ENCODE data around the gene LCP1.

Gene LCP1

GRCh38 chr13:46131705-46132104 lies 50.3 kb downstream of the LCP1 start:
- no peak for DNase-seq (ENCODE audit: low read depth in 2 of 2, low spot score in 1 of 2)

DNA sequence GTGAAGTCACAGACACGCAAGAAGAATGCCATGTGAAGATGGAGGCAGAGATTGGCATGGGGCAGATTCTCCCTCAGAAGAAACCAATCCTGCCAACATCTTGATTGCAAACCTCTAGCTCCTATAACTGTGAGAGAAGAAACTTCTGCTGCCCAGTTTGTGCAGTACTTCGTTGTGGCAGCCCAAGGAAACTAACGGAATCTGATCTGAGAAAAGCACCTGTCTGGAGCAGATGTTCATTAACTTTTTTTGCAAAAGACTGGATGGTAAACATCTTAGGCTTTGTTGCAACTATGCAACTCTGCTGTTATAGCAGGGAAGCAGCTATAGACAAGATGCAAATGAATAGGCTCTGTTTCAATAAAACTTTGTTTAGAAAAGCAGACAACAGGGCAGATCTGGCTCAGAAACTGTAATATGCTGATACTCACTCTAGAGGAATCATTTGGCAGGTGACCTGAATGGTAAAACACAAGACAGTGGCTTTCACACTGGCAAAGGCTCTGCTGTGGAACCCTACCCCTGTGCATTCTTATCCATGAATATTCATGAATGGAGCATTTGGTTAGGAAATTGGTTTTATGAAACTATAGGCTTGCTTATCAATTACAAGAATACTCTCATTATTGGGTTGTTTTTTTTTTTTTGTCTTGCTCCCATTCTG lies 51.9 kb downstream of the LCP1 start:
- no peak for DNase-seq (ENCODE audit: low read depth in 2 of 2, low spot score in 1 of 2)

DNA sequence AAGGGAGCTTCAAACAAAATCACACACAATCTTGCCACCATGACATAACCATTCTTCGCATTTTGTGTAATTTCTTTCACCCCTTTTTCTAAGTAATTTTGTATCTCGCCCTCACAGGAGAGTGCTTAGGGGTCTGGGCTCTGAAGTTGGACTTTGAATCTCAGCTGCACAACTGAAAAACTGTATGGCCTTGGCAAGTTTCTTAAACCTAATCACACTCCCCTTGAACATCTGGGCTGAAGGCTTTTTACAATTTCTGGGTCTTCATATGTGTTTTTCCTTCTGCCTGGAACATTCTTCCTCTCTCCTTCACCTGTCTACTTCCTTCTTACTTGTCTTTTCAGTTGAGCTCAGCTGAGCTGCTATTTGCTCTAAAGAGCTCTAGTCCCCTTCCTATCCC lies 52.9 kb downstream of the LCP1 start:
- no peak for DNase-seq (ENCODE audit: low read depth in 2 of 2, low spot score in 1 of 2)

GRCh38 chr13:46127358-46128023 lies 54.5 kb downstream of the LCP1 start:
- DNase-seq (ENCODE audit: low read depth in 2 of 2, low spot score in 1 of 2): no peak

DNA sequence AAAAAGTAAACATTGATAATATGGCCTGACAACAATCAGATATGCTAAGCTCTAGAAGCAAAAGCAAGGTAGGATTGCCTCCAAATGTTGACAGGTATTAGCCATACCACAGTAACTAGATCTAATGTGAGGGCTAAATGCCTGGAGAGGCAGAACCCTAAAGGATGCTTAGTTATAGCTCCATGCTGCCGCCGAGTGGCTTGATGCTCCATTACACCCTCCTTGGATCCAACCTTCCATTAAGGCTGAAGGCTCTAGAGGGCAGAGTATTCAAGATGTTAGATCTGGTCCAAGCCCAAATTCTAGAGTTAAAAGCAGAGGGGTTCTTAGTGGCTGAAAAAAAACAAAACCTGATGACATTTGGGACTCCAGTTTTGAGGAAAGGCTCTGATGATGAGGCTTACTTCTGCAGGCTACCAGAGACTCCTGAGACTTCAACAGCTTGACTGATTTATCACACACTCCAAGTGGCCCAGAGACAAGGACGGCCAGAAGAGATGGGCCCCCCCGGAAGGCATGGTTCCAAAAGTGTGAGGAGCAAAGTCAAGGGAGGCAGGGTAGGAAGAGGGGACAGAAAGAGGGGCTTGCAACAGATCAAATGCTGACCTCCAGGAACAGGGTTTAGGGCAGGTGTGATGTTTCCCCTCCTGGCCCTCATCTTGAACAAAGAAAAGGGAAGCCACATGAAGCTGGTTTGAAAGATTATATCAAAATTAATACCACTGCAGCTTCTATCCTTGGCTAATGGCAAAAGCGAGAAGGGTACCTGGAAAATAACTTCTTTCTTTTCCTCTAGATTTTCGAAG lies 55.2 kb downstream of the LCP1 start:
- DNase-seq (ENCODE audit: low read depth in 2 of 2, low spot score in 1 of 2): peak; percentile 21 to 31

DNA sequence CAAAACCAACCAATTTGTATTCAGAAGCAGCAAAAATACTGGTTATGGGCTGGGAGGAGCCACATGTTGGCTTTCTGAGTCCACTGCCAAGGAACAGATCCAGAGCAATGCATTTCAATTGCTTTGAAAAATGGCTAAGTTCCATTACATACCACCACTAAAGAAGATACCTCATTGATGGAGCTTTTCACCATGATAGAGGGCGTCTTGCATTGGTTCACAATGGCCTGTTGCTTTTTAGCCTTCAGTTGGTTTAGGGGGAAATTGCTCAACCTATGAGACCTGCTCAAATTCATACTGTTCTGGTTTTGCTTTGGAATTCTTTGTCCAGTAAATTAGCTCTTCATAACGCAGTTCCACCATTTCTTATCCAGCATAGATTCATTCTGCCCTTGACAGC lies 55.9 kb downstream of the LCP1 start:
- no peak for DNase-seq (ENCODE audit: low read depth in 2 of 2, low spot score in 1 of 2)

DNA sequence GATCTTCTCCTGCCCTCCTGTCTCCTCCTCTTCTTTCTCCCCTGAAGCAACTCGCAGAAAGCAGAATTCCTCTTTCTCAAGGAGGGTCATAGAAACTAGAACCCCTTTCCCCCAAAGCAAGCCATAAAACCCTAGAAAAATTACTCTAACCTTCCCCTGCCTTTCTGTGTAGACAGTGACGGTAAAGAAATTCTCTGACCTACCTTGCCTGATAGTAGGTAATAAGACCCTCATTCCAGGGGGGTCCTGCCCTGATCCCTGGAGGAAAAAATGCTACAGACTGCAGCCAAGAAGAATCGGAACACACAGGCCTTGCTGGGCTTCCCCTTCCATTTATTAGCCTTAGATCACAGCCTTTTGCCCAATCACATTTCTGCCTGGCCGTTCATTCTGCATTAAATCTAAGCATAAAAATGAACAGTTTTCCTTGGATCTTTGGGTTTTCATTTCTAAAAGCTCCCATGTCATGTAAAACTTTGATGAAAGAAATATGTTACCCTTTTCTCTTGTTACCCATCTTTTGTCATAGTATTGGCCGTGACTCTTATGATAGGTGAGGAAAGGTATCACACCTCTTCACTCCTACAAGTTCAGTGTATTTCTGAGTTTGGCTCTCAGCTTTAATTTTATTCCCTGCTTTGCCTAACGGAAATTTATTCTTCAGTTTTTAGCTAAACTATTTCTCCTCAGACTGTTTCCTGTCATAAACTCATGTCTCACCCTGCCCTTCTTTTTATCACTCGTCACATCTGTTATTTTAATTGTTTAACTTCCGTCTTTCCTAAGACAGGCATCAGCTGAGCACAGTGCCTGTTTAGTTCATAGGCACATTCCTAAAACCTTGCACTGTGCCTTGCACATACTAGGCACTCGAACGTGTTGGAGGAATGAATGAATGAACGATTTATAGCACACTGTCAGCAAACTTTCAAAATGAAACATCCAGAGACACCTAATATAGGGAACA lies 56.7 kb downstream of the LCP1 start:
- no peak for DNase-seq (ENCODE audit: low read depth in 2 of 2, low spot score in 1 of 2)

DNA sequence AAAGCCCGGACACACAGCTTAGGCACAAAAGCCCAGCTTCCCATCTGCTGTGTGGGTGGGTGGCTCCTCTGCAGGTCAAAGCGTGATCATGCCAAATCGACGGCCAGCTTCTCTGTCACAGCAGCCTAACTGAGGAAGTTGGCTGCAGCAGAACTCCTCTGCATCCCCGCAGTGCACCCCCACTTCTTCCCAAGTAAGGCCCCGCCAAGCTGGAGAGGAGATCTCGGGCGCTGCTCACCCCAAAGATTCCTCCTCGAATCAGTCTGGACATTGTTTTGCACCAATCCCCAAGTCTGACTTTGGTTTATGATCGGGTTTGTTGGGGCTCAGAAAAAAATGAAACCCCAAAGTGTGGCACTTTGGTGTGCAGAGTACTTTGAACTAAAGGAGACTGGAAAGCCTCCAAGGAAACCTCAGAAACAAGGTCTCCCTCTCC lies 57.4 kb downstream of the LCP1 start:
- DNase-seq (ENCODE audit: low read depth in 2 of 2, low spot score in 1 of 2): no peak

- no peak for DNase-seq (ENCODE audit: low read depth in 2 of 2, low spot score in 1 of 2)
These were observed 59.7 kb downstream of the LCP1 start for GRCh38 chr13:46122304-46122703.

DNA sequence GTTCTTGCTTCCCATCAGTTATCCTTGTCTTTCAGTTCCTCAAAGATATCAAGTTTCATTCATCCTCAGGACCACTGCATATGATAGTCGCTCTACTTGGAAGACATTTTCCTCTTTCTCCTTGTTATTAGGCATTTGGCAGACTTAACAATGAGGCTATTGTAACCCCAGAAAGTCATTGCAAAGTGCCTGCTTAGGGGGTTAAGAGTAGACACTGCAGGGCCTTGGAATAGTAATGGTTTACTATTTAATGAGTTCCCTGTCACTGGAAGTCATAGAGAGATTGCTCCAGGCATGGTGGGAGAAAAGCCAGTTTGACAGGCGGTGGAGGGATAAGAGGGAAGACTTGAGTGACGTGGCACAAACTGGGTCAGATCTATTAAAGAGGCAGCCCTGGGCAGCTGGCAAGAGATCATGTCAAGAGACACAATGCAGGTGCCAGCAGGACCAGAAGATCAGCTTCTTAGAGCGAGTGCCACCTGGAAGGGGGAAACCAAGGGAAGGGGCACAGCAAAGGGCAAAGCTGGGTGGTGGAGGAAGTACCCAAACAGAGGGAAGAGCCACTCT lies 60.3 kb downstream of the LCP1 start:
- no peak for DNase-seq (ENCODE audit: low read depth in 2 of 2, low spot score in 1 of 2)

- no peak for DNase-seq (ENCODE audit: low read depth in 2 of 2, low spot score in 1 of 2)
These were observed 60.9 kb downstream of the LCP1 start for GRCh38 chr13:46121033-46121432.

- no peak for DNase-seq (ENCODE audit: low read depth in 2 of 2, low spot score in 1 of 2)
These were observed 61.9 kb downstream of the LCP1 start for GRCh38 chr13:46119883-46120614.

GRCh38 chr13:46116653-46117502 lies 65.1 kb downstream of the LCP1 start:
- no peak for DNase-seq (ENCODE audit: low read depth in 2 of 2, low spot score in 1 of 2)

DNA sequence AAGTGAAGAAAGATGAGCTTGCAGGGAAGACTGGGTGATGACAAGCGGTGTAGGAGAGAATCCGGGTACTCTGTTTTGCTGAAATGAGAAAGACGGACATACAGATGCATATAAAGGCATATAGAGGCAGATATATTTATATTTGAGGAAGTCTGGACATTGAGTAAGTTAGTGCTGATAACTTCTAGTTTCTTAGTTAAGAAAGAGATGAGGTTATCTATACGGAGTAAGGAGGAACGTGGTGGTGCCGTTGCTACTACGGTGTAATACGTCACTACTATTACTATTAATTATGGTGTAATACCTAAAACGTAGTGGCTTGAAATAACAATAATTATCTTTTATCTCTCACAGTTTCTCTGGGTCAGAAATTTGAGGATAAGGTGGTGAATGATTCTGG lies 67.4 kb downstream of the LCP1 start:
- no peak for DNase-seq (ENCODE audit: low read depth in 2 of 2, low spot score in 1 of 2)

DNA sequence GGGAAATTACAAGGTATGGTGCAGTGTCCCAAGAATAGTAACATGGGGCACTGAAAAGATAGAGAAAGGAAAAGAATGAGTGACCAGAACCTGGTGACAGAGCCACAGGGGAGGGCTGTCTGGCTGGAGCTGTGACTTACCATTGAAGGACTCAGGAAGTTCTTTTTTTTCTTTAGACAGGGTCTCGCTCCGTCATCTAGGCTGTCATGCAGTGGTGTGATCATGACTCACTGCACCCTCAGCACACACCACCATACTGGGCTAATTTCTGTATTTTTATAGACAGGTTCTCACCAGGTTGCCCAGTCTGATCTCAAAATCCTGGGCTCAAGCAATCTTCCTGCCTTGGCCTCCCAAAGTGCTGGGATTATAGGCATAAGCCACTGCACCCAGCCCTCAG lies 68.4 kb downstream of the LCP1 start:
- DNase-seq (ENCODE audit: low read depth in 2 of 2, low spot score in 1 of 2): no peak

DNA sequence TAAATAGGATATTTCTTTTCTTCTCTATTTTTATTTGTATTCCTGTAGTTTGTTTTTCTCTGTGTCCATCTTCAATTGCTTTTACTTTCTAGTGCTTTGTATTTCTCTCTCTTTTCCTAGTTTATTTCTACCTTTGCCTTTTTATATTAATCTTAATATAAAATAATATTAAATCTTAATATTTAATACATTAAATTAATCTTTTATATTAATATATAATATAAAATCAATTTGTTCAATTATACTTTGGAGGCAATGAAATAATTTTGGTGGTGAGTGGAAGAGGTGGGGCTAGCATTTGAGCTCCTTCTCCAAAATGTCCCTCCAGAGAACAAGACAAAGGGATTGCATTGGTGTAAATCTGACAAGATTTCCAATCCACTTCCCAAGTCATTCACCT lies 70.8 kb downstream of the LCP1 start:
- DNase-seq (ENCODE audit: low read depth in 2 of 2, low spot score in 1 of 2): no peak

GRCh38 chr13:46109451-46109850 lies 72.5 kb downstream of the LCP1 start:
- no peak for DNase-seq (ENCODE audit: low read depth in 2 of 2, low spot score in 1 of 2)

DNA sequence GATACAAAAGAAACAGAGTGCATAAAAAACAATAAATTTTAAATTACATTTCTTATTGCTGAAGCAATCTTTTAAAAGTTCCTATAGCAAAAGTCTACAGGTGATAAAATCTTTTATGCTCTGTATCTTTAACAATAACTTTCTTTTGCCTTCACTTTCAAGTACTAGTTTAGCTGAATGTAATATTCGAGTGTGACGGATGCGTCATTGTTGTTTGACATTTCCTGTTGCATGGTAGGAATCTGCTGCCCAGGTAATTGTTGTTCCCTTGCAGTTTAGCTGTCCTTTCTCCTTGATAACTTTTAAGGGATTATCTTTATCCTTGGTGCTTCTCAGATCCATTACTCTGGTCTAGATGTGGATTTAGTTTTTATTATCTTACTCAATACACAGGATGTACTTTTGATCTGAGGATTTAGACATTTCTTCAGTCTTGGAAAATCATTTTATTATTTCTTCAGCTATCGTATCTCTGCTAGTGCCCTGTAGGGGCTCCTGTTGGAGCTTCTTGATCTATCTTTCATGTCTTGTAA lies 75.1 kb downstream of the LCP1 start:
- DNase-seq (ENCODE audit: low read depth in 2 of 2, low spot score in 1 of 2): no peak

- no peak for DNase-seq (ENCODE audit: low read depth in 2 of 2, low spot score in 1 of 2)
These were observed 77.1 kb downstream of the LCP1 start, which contains the start of gene CPB2 for GRCh38 chr13:46104868-46105267. Gene CPB2, minus strand, starts transcription at chr13:46105033. Its CDS starts 24 bp downstream, at chr13:46105009.
